ENCODE results near the gene SPATS2L. TPM values are rescaled to one million over a fixed set of nuclear protein-coding genes. Genes with fewer than 3 reads are reported as not detected.
A peak's percentile ranks its signal among the peaks of the same experiment; 100 is the strongest.

Gene SPATS2L
- total and polyA plus RNA-seq, 12 donors = 23.4 to 104 (median 71.8) TPM

DNA sequence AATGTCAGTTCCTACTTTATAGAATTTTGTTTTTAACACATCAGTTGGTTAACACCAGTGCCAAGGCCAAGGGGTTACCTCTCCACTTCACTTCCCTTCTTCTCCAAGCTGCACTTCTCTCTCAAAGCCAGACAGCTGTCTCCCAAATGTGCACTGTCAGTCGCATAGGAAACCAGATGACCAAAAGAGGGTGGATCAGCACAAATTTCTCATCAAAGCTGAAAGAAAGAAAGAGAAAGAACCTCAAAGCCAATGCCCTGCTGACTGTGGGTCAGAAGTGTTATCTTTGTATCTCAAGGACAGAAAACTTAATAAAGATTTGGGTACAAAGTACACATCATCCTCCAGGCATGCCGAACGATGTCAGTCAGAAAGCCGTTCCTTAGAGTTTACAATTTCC lies 32.2 kb downstream of the SPATS2L start:
- WGBS, 2 donors = 75% methylated on average over 4 of the region's 4 CpGs
- ATAC-seq = peak in 6 of 8 donors; percentile 36 to 78 (median 54)

DNA sequence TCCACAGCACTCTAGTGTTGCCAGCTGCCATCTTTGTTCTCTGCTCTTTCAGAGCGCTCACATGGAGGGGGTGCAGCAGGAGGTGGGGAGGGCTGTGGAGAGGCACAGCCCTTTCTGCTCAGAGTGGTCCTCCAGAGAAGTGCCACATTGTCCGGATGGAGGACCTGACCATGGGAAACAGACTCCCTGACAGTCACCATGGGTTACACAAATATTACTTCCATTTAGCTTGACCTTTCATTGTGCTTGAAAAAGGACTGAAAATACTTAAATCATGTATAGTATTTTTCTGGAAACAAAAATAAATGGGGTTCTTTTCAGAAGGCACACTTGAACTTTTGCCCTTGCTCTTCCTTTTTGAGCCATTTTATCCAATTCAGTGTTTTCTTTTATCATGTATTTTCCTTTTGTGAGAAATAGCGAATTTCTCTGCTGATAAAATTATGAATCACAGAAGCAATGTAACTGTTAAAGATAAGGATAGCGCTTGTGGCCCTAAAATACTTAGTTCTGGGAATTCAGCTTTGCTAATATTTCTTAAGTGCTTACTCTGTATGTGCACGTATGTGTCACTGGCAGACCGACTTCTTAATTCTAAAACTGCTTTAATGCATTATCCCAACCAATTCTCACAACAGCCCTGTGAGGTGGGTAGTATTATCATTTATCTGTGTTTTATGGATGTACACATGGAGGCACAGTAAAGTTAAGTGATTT lies 34.2 kb downstream of the SPATS2L start:
- ATAC-seq (peak in 2 of 8 donors; percentile 18 to 22), DNase-seq (no peak)
- peak overlapping the region in 4 of 10 donors; percentile 2 to 55 (median 15) for H3K27ac ChIP-seq

More for the DNA sequence above, 32.2 kb downstream of the SPATS2L start:
- no peaks in the 10 kb centered on the region for H3K27me3 ChIP-seq
- peaks cover 3 to 59% (median 43%) of the 10 kb centered on the region in 9 donors for H3K4me1 ChIP-seq
- no peak overlapping the region for H3K4me3 ChIP-seq
- TF ChIP-seq CTCF (IDR thresholded peaks at IDR 0.05) = no peak
- peak overlapping the region in 2 of 10 donors; percentile 16 to 49 for H3K27ac ChIP-seq
- peaks cover 0 to 6% (median 0%) of the 10 kb centered on the region in 11 donors for H3K9me3 ChIP-seq
- intact Hi-C loops (cut with DNase I) = no loop called here
- DNase-seq = no peak
- no peaks in the 10 kb centered on the region for H3K36me3 ChIP-seq

DNA sequence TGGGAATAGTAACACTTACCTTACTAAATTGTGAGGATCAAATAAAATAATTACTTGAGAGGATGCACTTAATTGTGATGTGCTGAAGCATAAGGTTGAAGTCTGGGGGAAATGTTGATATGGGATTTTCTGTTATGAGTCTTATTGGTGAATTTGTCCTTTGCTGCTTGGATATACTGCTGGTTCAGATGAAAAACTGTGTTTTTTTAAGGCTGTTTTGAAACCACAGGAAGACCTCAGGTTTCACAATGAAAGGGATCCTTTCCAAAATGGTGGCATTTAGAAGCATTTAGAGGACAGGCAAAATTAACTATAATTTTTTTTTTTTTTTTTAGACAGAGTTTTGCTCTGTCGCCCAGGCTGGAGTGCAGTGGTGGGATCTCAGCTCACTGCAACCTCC lies 34.9 kb downstream of the SPATS2L start:
- Histone ChIP-seq H3K27me3 (no peaks in the 10 kb centered on the region), H3K4me3 (no peak overlapping the region), H3K9me3 (peaks cover 0 to 5% (median 0%) of the 10 kb centered on the region in 11 donors), H3K36me3 (no peaks in the 10 kb centered on the region), H3K4me1 (peaks cover 3 to 65% (median 47%) of the 10 kb centered on the region in 9 donors), H3K27ac (peak overlapping the region in 1 of 10 donors; percentile 55)
- no peak for TF ChIP-seq CTCF (IDR thresholded peaks at IDR 0.05)
- no peak for ATAC-seq
- intact Hi-C loops (cut with DNase I) = no loop called here
- no peak for DNase-seq
- WGBS, 2 donors = 88 to 100% methylated on average over 1 of the region's 1 CpG

More for the DNA sequence above, 34.2 kb downstream of the SPATS2L start:
- Histone ChIP-seq H3K4me1 (peaks cover 3 to 58% (median 41%) of the 10 kb centered on the region in 9 donors), H3K4me3 (no peak overlapping the region), H3K9me3 (peaks cover 0 to 5% (median 0%) of the 10 kb centered on the region in 11 donors), H3K36me3 (no peaks in the 10 kb centered on the region), H3K27me3 (no peaks in the 10 kb centered on the region)
- intact Hi-C loops (cut with DNase I) = no loop called here
- TF ChIP-seq CTCF (IDR thresholded peaks at IDR 0.05) = no peak
- 71 to 78% methylated on average over 6 of the region's 6 CpGs for WGBS, 2 donors

- H3K4me3 ChIP-seq = no peak overlapping the region
- 70 to 76% methylated on average over 2 of the region's 2 CpGs for WGBS, 2 donors
- H3K27ac ChIP-seq = no peak overlapping the region
- no peak for TF ChIP-seq CTCF (IDR thresholded peaks at IDR 0.05)
- peaks cover 3 to 67% (median 39%) of the 10 kb centered on the region in 9 donors for H3K4me1 ChIP-seq
- intact Hi-C loops (cut with DNase I) = no loop called here
- ATAC-seq (no peak), DNase-seq (no peak)
- peaks cover 0 to 5% (median 0%) of the 10 kb centered on the region in 11 donors for H3K9me3 ChIP-seq
- H3K27me3 ChIP-seq = no peaks in the 10 kb centered on the region
- H3K36me3 ChIP-seq = no peaks in the 10 kb centered on the region
Measured at GRCh38 chr2:200342235-200342634, 35.7 kb downstream of the SPATS2L start.
